Caco-2 (cell line): ENCODE results near the gene ALG9. TPM values are rescaled to one million over a fixed set of nuclear protein-coding genes. Genes with fewer than 3 reads are reported as not detected.

Experiments
- BruUV-seq: library from RNA; stranded (reverse); fragments of 400-500 nt; replicated peaks from 2 replicates; lab custom pipeline; 2021; lab: Mats Ljungman, UMichigan
- CTCF ChIA-PET: fragments of 300-600 bp; sonication (Branson Sonifier 250); formaldehyde crosslinking; loops from one replicate; lab custom pipeline; 2022; ENCODE audit warnings: antibody characterized with exemption; lab: Charles Lee
- POLR2A ChIA-PET: fragments of 300-600 bp; sonication (Branson Sonifier 250); formaldehyde crosslinking; loops from one replicate; lab custom pipeline; 2022; ENCODE audit warnings: antibody characterized with exemption; lab: Charles Lee
- DNase-seq, 2 experiments: peaks; one replicate each; pipeline versions ENCODE4 v3.0.0 to v3.0.0-alpha.2; 2020 to 2022
- H3K27me3 ChIP-seq: replicated peaks from 2 replicates; pipeline ENCODE4 v1.6.0; 2011; ENCODE audit warnings: low read length; ENCODE audit not compliant: control insufficient read depth, insufficient read depth
- H3K36me3 ChIP-seq: 2 replicates; pipeline ENCODE4 v1.5.1; 2011; ENCODE audit warnings: low read length; ENCODE audit not compliant: control insufficient read depth, insufficient read depth
- H3K4me1 ChIP-seq: fragments of 250-450 bp; sonication (Bioruptor Pico); 2 replicates; pipeline ENCODE4 v1.5.1; 2020; ENCODE audit warnings: mild to moderate bottlenecking
- H3K4me3 ChIP-seq: 2 replicates; pipeline ENCODE4 v1.5.1; 2011; ENCODE audit warnings: low read depth, mild to moderate bottlenecking, control low read depth, low read length
- H3K9me3 ChIP-seq: fragments of 250-450 bp; sonication (Bioruptor Pico); 2 replicates; pipeline ENCODE4 v1.5.1; 2020; ENCODE audit warnings: mild to moderate bottlenecking, moderate library complexity
- H3K27ac Mint-ChIP-seq: one replicate; pipeline ENCODE4 v1.8.0; 2022; ENCODE audit warnings: mixed read lengths; ENCODE audit not compliant: unreplicated experiment
- H3K27me3 Mint-ChIP-seq: one replicate; pipeline ENCODE4 v1.8.0; 2022; ENCODE audit warnings: mixed read lengths; ENCODE audit not compliant: insufficient read depth, unreplicated experiment
- H3K36me3 Mint-ChIP-seq: one replicate; pipeline ENCODE4 v1.8.0; 2022; ENCODE audit warnings: mild to moderate bottlenecking, mixed read lengths; ENCODE audit not compliant: insufficient read depth, unreplicated experiment
- H3K4me1 Mint-ChIP-seq: one replicate; pipeline ENCODE4 v1.8.0; 2022; ENCODE audit warnings: low read depth, mixed read lengths; ENCODE audit not compliant: unreplicated experiment
- H3K4me3 Mint-ChIP-seq: one replicate; pipeline ENCODE4 v1.8.0; 2022; ENCODE audit warnings: mild to moderate bottlenecking, moderate library complexity, mixed read lengths; ENCODE audit not compliant: unreplicated experiment
- H3K9me3 Mint-ChIP-seq: one replicate; pipeline ENCODE4 v1.8.0; 2022; ENCODE audit warnings: mixed read lengths; ENCODE audit not compliant: unreplicated experiment
- intact Hi-C: fragments of 100-400 bp; cut with micrococcal nuclease; formaldehyde crosslinking; loops from one replicate; pipeline ENCODE4 v1.10.0; 2022; ENCODE audit not compliant: unreplicated experiment
- total RNA-seq: library from RNA; stranded (reverse); gene quantifications from 2 replicates; pipeline ENCODE4 v1.2.3, GENCODE V29; 2022
- TF ChIP-seq, protein P1 (sequence below), 2 experiments: fragments of 200-600 bp in 1 of 2; IDR thresholded peaks; 1 replicate in 1 of 2; 2 replicates in 1 of 2; pipeline versions ENCODE4 v1.5.1 to v1.8.0; 2011 to 2022; ENCODE audit warnings: antibody characterized with exemption in 1 of 2, control low read depth in 1 of 2, inconsistent platforms in 1 of 2, low read depth in 1 of 2, low read length in 1 of 2, mild to moderate bottlenecking in 1 of 2, moderate library complexity in 1 of 2; ENCODE audit not compliant: insufficient read depth in 1 of 2, severe bottlenecking in 1 of 2, unreplicated experiment in 1 of 2

ALG9 gene
- total RNA-seq, 1 experiment from 2014 or later = 57.4 TPM

DNA sequence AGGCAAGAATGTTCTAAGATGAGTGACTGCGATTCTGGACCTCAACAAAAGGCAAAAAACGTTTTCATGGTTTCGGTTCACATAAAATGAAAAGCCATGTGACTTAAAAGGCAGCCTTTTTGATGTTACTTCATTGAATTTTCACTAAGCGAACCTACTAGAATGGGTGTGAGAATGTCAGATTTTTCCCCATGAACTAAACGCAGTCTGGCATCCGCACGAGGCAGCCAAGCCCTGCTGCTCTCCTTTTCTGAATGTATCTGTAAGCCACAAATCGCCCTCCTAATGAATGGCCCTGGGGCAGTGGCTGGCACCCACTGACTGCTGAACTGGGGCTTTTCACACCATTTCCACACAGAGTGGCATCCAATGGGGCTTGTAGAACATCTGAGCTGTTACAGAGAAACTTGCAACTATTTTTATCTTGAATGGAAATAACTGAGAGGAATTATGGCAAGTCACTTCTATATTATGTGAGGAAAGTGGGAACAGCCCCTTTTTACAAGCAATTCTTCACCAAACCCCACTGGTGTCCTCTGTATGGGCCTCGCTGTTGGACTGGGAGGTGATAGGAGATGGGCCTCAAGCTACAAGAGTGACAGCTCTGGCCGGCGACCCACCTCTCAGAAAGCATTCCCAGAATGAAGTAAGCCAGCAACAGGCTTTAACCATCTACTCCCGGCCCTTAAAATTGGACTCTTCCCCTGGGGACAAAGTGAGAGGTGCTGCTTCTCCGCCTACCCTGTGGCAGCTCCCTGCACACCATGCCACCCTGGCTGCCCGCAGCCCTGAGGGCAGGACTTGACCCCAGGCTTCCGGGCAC, 134.5 kb downstream of the ALG9 start:
- Mint-ChIP-seq H3K36me3 (peaks cover 72% of the 10 kb centered on the region), H3K27ac (peak overlapping the region; percentile 29), H3K9me3 (no peaks in the 10 kb centered on the region), H3K27me3 (no peaks in the 10 kb centered on the region), H3K4me3 (no peak overlapping the region), H3K4me1 (peaks cover 13% of the 10 kb centered on the region)
- CTCF ChIA-PET = no interaction called here
- H3K27me3 ChIP-seq = no peaks in the 10 kb centered on the region
- TF ChIP-seq, protein P1, sequence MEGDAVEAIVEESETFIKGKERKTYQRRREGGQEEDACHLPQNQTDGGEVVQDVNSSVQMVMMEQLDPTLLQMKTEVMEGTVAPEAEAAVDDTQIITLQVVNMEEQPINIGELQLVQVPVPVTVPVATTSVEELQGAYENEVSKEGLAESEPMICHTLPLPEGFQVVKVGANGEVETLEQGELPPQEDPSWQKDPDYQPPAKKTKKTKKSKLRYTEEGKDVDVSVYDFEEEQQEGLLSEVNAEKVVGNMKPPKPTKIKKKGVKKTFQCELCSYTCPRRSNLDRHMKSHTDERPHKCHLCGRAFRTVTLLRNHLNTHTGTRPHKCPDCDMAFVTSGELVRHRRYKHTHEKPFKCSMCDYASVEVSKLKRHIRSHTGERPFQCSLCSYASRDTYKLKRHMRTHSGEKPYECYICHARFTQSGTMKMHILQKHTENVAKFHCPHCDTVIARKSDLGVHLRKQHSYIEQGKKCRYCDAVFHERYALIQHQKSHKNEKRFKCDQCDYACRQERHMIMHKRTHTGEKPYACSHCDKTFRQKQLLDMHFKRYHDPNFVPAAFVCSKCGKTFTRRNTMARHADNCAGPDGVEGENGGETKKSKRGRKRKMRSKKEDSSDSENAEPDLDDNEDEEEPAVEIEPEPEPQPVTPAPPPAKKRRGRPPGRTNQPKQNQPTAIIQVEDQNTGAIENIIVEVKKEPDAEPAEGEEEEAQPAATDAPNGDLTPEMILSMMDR (IDR thresholded peaks at IDR 0.05; ENCODE audit: insufficient read depth in 1 of 2, low read depth in 1 of 2, low read length in 1 of 2, severe bottlenecking in 1 of 2, unreplicated experiment in 1 of 2) = no peak
- H3K4me3 ChIP-seq = no peak overlapping the region
- intact Hi-C loops = no loop called here
- H3K4me1 ChIP-seq = peaks cover 13% of the 10 kb centered on the region
- H3K36me3 ChIP-seq = peaks cover 3% of the 10 kb centered on the region
- no TSS peak for BruUV-seq
- H3K9me3 ChIP-seq = no peaks in the 10 kb centered on the region
- DNase-seq = no peak
- POLR2A ChIA-PET = no interaction called here

Other genes with a start within 250 kb of the ALG9 start
- 109 and 114 TPM in 2 replicates for gene PPP2R1B, start 105.2 kb downstream of the ALG9 start, total RNA-seq
- 4.3 and 4.7 TPM in 2 replicates for gene FDXACB1, start 7.6 kb upstream of the ALG9 start, total RNA-seq
- gene CFAP68, start 8.0 kb upstream of the ALG9 start, total RNA-seq = 69.8 and 71.4 TPM in 2 replicates
- gene CRYAB, start 40.2 kb upstream of the ALG9 start, total RNA-seq = 1.1 and 1.9 TPM in 2 replicates
- gene HSPB2, start 41.2 kb upstream of the ALG9 start, total RNA-seq = not detected in 2 replicates
- 14.4 and 14.8 TPM in 2 replicates for gene C11orf52, start 47.3 kb upstream of the ALG9 start, total RNA-seq
- 4.9 and 6.4 TPM in 2 replicates for gene DIXDC1, start 65.8 kb upstream of the ALG9 start, total RNA-seq
- gene DLAT, start 153.8 kb upstream of the ALG9 start, total RNA-seq = 99.3 and 100.0 TPM in 2 replicates
- gene PIH1D2, start 202.4 kb upstream of the ALG9 start, total RNA-seq = 2.6 and 2.7 TPM in 2 replicates
- gene NKAPD1, start 202.7 kb upstream of the ALG9 start, total RNA-seq = 36.9 and 37.4 TPM in 2 replicates
- gene TIMM8B, start 215.2 kb upstream of the ALG9 start, total RNA-seq = 147 and 154 TPM in 2 replicates
- 157 and 166 TPM in 2 replicates for gene SDHD, start 215.3 kb upstream of the ALG9 start, total RNA-seq